ENCODE results near the gene RHBDD2.

- TF ChIP-seq FOS (IDR thresholded peaks at IDR 0.05; ENCODE audit: borderline replicate concordance, insufficient read depth, low read length), result no peak
- no peak for TF ChIP-seq EZH2 (IDR thresholded peaks at IDR 0.05; ENCODE audit: borderline replicate concordance, low read depth, low read length, severe bottlenecking)
- TF ChIP-seq POLR2A (IDR thresholded peaks at IDR 0.05; ENCODE audit: low read depth, low read length), result no peak
- no peak for TF ChIP-seq CTCF (IDR thresholded peaks at IDR 0.05; ENCODE audit: extremely low read depth in 1 of 2, insufficient read depth in 1 of 2, low read depth in 1 of 2, low read length in 2 of 2)
- TF ChIP-seq MAX (IDR thresholded peaks at IDR 0.05; ENCODE audit: insufficient read depth, insufficient read length), result no peak
- TF ChIP-seq JUN (IDR thresholded peaks at IDR 0.05; ENCODE audit: borderline replicate concordance, insufficient read depth, insufficient read length, low read depth), result no peak
- no peak for TF ChIP-seq POLR2AphosphoS5 (IDR thresholded peaks at IDR 0.05; ENCODE audit: insufficient read depth, low read depth, low read length)
- no peak for TF ChIP-seq MYC (IDR thresholded peaks at IDR 0.05; ENCODE audit: low read depth, low read length)
- TF ChIP-seq GATA2 (IDR thresholded peaks at IDR 0.05; ENCODE audit: insufficient read depth, insufficient read length, low read depth, low read length), result no peak
Observed at GRCh38 chr7:75836798-75837197, 42.0 kb upstream of the RHBDD2 start.
